NCI-H69 (cell line): ENCODE measurements around the gene TNPO1.
A peak's percentile ranks its signal among the peaks of the same experiment; 100 is the strongest.
"Not testable (repeated sequence)": the region's sequence is repeated elsewhere in the genome, so short reads cannot be mapped to it uniquely, and the experiment has no call there.

Experiments
- DNase-seq: peaks from one replicate; lab custom pipeline; 2025; lab: John Stamatoyannopoulos, UW

Gene TNPO1

GRCh38 chr5:72816284-72817075 lies at the start of gene TNPO1:
Gene TNPO1, plus strand, starts transcription at chr5:72816661. Its CDS starts 77 bp downstream, at chr5:72816738.
- DNase-seq, result peak; percentile 97

DNA sequence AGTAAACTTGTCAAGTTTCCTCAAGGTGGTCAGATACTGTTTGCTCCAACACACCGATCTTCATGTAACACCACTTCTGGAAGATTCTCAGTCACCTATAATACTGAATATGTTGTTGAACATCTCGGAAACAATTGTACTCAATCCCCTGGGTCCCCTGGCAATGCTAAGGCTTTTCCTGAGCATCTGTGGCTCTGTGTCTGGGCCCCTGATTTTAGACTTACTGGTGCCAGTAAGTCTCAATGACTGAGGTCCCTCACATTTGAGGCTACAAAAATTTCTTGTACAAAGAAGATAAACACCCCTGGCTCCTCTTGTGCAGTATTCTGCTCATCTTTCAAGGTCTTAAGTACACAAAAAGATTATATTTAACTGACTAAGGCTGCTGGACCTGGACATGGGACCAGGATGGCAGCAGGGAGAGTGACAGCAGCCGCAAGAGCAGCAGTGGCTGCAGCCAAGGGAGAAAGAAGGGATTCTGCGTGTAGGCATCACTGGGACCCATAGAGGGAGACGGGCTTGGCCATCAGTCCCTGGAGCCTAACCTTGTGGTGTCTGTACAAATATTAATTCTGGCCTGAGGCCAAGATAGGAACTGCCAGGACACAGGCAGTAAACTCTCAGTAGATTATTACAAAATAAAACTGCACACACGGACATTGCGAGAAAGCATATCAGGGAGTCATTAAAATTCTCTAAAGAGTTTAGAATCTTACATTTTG lies 49.0 kb upstream of the TNPO1 start:
- DNase-seq, result peak; percentile 80

- no peak for DNase-seq
Observed at GRCh38 chr5:72770266-72770665, 46.2 kb upstream of the TNPO1 start.

DNA sequence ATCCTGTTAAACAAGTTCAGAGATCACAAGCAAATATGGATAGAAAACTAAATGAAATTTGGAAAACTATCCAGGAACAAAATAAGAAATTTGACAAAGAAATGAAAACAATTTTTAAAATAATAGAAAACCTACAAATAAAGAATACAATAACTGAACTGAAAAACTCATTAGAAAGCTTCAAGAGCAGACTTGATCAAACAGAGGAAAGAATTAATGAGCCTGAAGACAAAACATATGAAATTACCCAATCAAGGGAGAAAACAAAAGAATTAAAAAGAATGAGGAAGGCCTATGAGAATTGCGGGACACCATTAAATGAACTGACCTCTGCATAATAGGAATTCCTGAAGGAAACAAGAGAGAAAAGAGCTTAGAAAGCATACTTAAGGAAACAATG lies 39.8 kb upstream of the TNPO1 start:
- no peak for DNase-seq

- DNase-seq, result no peak
Observed at GRCh38 chr5:72779520-72779919, 36.9 kb upstream of the TNPO1 start.

DNA sequence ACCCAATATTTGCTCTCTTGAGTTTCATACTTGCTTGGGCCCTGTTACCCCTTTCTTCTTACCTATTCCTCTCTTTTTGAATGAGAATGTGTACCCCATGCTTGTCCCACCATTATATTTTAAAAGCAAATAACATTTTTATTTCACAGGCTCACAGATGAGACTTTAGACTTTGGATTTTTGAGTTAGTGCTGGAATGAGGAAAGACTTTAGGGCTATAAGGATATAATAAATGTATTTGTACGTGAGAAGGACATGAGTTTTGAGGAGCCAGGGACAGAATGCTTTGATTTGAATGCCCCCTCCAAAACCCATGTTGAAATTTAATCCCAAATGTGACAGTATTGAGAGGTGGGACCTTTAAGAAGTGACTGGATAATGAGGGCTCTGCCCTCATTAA lies 33.1 kb upstream of the TNPO1 start:
- no peak for DNase-seq

- DNase-seq, result no peak
Observed at GRCh38 chr5:72784129-72784528, 32.3 kb upstream of the TNPO1 start.

DNA sequence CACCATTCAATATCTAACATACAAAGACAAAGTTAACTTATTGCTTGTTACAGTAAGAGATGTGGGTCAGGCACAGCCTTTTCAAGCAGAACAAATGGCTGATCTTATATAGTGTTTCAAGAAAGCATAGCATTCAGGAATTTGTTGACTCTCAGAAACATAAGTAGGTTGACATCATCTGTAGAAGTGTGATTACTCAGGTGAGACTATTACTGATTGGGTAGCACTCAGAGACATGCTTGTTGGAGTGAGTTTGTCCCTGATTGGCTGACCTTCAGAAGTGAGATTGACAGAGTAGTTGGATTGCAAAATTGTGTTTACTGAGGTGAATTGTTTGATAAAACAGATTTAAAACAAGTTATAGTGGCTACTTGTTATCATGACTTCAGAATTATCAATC lies 30.7 kb upstream of the TNPO1 start:
- DNase-seq, result no peak

GRCh38 chr5:72786676-72787075 lies 29.8 kb upstream of the TNPO1 start:
- no peak for DNase-seq

DNA sequence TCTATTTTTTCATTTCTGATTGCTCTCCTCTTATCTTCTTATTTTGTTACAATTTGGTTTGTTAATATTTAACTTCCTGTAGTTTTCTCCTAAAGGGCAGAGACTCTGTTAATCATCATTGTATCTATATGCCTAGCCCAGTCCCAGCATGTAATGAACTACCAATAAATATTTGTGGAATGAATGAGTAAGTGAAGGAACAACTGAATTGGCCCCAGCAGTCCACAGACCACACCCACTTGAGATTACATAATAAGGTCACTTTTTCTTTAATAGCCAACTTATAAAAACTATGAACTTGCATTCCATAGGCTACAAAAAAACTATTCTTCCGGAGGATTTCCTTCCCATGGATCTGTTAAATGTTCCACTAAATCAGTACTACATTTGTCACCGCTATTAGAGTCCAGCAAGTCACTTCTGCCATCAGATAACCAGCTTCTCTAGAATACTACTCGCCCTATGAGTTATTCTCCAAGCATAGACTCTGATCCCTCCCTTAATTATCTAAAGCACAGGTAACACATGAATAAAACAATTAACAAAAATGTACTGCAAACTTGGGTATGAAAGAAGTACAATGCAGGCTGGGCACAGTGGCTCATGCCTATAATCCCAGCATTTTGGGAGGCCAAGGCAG lies 27.5 kb upstream of the TNPO1 start:
- DNase-seq, result no peak

- no peak for DNase-seq
Observed at GRCh38 chr5:72790186-72790585, 26.3 kb upstream of the TNPO1 start.

GRCh38 chr5:72792662-72793061 lies 23.8 kb upstream of the TNPO1 start:
- not testable (repeated sequence) for DNase-seq

GRCh38 chr5:72796001-72796400 lies 20.5 kb upstream of the TNPO1 start:
- no peak for DNase-seq

DNA sequence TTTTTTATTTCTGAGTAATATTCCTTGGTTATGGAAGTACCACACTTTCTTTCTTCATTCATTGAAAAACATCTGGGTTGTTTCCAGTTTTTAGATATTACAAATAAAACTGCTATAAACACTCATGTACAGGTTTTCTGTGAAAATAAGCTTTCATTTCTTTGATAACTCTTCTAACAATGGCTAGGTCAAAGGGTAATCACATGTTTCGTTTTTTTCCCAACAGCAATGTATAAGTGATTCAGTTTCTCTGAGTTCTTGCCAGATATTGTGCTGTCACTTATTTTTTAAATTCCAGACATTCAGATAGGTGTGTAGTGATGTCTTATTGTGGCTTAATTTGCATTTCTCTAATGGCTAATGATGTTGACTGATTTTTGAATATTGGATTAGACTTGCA lies 16.7 kb upstream of the TNPO1 start:
- DNase-seq, result peak; percentile 16

DNA sequence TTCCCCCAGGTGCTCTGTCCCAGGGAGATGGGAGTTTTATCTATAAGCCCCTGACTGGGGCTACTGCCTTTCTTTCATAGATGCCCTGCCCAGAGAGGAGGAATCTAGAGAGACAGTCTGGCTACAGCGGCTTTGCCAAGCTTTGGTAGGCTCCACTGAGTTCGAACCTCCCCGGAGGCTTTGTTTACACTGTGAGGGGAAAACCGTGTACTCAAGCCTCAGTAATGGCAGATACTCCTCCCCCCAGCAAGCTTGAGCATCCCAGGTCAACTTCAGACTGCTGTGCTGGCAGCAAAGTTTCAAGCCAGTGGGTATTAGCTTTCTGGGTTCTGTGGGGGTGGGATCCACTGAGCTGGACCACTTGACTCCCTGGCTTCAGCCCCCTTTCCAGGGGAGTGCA lies 7.8 kb upstream of the TNPO1 start:
- peak; percentile 64 for DNase-seq

DNA sequence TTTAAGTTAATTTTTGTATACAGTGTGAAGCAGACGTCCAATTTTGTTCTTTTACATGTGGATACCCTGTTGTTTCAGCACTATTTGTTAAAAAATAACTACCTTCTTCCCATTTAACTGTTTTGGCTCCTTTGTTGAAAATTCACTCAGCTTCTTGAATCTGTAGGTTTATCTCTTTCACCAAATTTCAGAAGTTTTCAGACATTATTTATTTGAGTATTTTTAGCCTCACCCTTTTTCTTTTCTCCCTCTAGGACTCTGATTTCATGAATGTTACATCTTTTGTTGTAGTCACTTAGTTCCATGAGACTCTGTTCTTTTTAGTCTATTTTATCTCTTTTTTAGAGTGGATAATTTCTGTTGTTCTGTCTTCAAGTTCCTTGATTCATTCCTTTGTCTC lies 4.6 kb upstream of the TNPO1 start:
- DNase-seq, result no peak

GRCh38 chr5:72812488-72812887 lies 4.0 kb upstream of the TNPO1 start:
- DNase-seq, result no peak

GRCh38 chr5:72814104-72814503 lies 2.4 kb upstream of the TNPO1 start:
- DNase-seq, result no peak

DNA sequence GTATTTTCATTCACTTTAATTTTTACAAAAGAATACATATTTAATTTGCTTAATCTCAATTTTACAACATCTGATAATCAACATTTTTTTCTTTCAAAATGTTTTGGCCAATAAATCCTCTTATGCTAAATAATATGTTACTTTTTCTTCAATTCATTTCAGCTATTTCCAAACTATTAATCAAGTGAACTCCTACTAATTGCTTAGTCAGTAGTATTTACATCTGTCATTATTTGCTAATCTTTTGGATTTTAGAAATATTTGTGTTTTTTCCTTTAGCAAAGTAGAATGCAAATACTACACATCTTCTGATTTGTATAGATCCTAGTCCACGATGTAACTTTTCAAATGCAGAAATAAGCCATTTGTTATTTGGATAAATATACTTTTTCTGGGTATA lies 1.6 kb upstream of the TNPO1 start:
- no peak for DNase-seq

GRCh38 chr5:72815580-72816283 lies 729 bp upstream of the TNPO1 start:
- peak; percentile 57 for DNase-seq

- DNase-seq, result peak; percentile 75
Observed at GRCh38 chr5:72817076-72817481, 618 bp downstream of the TNPO1 start.

GRCh38 chr5:72817671-72818266 lies 1.3 kb downstream of the TNPO1 start:
- peak; percentile 11 for DNase-seq
